ENCODE results near the gene NRSN2. TPM values are rescaled to one million over a fixed set of nuclear protein-coding genes. Genes with fewer than 3 reads are reported as not detected.

Gene NRSN2
- total RNA-seq, 1 experiment from 2014 or later, result 1.9 TPM

DNA sequence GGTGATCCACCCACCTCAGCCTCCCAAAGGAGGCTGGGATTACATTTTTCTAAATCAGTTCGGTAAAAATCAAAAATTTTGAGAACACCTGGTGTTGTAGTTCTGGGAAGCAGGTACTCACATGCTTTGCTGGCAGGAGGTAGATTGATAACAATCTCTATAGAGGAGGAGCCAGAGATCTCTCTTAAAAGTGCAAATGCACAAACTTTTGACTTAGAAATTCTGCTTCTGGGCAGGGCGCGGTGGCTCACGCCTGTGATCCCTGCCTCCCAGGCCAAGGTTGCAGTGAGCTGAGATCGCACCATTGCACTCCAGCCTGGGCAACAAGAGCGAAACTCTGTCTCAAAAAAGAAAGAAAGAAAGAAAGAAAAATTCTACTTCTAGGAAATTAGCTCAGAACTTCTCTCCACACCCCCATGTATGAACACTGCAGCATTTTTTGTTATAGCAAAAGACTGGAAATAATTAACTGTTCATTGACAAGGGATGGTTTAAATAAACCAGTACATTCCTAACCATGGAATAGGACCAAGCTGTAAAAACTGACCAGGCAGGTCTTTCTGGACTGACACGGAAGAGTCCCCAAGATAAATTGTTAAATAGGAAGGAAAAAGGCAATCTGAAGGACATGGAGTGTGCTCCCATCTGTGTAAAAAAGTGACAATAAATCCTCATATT lies 19.3 kb downstream of the NRSN2 start:
- Histone ChIP-seq H3K4me1 (ENCODE audit: control insufficient read depth in 1 of 2, insufficient read depth in 2 of 2, low read length in 2 of 2) (peaks cover 80% of the 10 kb centered on the region in 2 experiments), H2AFZ (ENCODE audit: low read depth, low read length, poor library complexity, severe bottlenecking) (peak overlapping the region; percentile 86), H3K27ac (ENCODE audit: low read depth, low read length) (peak overlapping the region; percentile 55), H3K36me3 (ENCODE audit: control insufficient read depth in 1 of 2, insufficient read depth in 2 of 2, low read length in 2 of 2) (no peaks in the 10 kb centered on the region), H4K20me1 (ENCODE audit: insufficient read depth) (no peaks in the 10 kb centered on the region), H3K9ac (ENCODE audit: low read length) (peak overlapping the region; percentile 30), H3K79me2 (ENCODE audit: insufficient read depth, low read length) (no peaks in the 10 kb centered on the region), H3K4me2 (ENCODE audit: low read length) (peak overlapping the region; percentile 55), H3K9me2 (ENCODE audit: insufficient read depth) (no peaks in the 10 kb centered on the region), H3K27me3 (ENCODE audit: insufficient read depth, low read length) (no peaks in the 10 kb centered on the region), H3K4me3 (replicated peaks in 1 of 2; ENCODE audit: low read depth in 1 of 2, low read length in 2 of 2) (no peak overlapping the region), H3K9me3 (ENCODE audit: control insufficient read depth in 1 of 2, insufficient read depth in 1 of 2, low read depth in 1 of 2, low read length in 2 of 2) (no peaks in the 10 kb centered on the region)
- DNase-seq (ENCODE audit: low read depth, low spot score) (no peak), ATAC-seq (no peak)
- ChIA-PET RAD21 (ENCODE audit: low non-redundant PET in 1 of 2, low total read pairs in 2 of 2, uncharacterized antibody in 2 of 2, unreplicated experiment in 2 of 2) (no interaction called here), CTCF (no interaction called here), POLR2A (interaction anchor here (1.1 to 29.0 kb wide), 6 partner anchors 10 to 178 kb away, joined by 4 to 779 read pairs (median 7); partner anchors contain the start of genes CSNK2A1, RBCK1 and TRIB3)
- intact Hi-C loops (cut with micrococcal nuclease), result no loop called here
- TF ChIP-seq SIN3A (IDR thresholded peaks at IDR 0.05; ENCODE audit: low read depth) (no peak), EGR1 (IDR thresholded peaks at IDR 0.05; ENCODE audit: low read depth) (no peak), SP1 (IDR thresholded peaks at IDR 0.05; ENCODE audit: low read depth) (no peak), EZH2 (IDR thresholded peaks at IDR 0.05) (no peak), SRF (IDR thresholded peaks at IDR 0.05; ENCODE audit: low read depth) (no peak), CEBPB (IDR thresholded peaks at IDR 0.05; ENCODE audit: low read depth) (no peak), CBX3 (IDR thresholded peaks at IDR 0.05; ENCODE audit: low read depth) (no peak), POLR2AphosphoS5 (IDR thresholded peaks at IDR 0.05; ENCODE audit: low read depth, low read length) (no peak), ELF1 (IDR thresholded peaks at IDR 0.05; ENCODE audit: borderline replicate concordance, low read depth) (no peak)
- TF ChIP-seq, protein P1, sequence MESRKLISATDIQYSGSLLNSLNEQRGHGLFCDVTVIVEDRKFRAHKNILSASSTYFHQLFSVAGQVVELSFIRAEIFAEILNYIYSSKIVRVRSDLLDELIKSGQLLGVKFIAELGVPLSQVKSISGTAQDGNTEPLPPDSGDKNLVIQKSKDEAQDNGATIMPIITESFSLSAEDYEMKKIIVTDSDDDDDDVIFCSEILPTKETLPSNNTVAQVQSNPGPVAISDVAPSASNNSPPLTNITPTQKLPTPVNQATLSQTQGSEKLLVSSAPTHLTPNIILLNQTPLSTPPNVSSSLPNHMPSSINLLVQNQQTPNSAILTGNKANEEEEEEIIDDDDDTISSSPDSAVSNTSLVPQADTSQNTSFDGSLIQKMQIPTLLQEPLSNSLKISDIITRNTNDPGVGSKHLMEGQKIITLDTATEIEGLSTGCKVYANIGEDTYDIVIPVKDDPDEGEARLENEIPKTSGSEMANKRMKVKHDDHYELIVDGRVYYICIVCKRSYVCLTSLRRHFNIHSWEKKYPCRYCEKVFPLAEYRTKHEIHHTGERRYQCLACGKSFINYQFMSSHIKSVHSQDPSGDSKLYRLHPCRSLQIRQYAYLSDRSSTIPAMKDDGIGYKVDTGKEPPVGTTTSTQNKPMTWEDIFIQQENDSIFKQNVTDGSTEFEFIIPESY (IDR thresholded peaks at IDR 0.05; ENCODE audit: extremely low read depth, insufficient replicate concordance, low read length), result no peak
- TF ChIP-seq, protein P2, sequence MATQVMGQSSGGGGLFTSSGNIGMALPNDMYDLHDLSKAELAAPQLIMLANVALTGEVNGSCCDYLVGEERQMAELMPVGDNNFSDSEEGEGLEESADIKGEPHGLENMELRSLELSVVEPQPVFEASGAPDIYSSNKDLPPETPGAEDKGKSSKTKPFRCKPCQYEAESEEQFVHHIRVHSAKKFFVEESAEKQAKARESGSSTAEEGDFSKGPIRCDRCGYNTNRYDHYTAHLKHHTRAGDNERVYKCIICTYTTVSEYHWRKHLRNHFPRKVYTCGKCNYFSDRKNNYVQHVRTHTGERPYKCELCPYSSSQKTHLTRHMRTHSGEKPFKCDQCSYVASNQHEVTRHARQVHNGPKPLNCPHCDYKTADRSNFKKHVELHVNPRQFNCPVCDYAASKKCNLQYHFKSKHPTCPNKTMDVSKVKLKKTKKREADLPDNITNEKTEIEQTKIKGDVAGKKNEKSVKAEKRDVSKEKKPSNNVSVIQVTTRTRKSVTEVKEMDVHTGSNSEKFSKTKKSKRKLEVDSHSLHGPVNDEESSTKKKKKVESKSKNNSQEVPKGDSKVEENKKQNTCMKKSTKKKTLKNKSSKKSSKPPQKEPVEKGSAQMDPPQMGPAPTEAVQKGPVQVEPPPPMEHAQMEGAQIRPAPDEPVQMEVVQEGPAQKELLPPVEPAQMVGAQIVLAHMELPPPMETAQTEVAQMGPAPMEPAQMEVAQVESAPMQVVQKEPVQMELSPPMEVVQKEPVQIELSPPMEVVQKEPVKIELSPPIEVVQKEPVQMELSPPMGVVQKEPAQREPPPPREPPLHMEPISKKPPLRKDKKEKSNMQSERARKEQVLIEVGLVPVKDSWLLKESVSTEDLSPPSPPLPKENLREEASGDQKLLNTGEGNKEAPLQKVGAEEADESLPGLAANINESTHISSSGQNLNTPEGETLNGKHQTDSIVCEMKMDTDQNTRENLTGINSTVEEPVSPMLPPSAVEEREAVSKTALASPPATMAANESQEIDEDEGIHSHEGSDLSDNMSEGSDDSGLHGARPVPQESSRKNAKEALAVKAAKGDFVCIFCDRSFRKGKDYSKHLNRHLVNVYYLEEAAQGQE (IDR thresholded peaks at IDR 0.05; ENCODE audit: low read depth), result no peak
- TF ChIP-seq, protein P3, sequence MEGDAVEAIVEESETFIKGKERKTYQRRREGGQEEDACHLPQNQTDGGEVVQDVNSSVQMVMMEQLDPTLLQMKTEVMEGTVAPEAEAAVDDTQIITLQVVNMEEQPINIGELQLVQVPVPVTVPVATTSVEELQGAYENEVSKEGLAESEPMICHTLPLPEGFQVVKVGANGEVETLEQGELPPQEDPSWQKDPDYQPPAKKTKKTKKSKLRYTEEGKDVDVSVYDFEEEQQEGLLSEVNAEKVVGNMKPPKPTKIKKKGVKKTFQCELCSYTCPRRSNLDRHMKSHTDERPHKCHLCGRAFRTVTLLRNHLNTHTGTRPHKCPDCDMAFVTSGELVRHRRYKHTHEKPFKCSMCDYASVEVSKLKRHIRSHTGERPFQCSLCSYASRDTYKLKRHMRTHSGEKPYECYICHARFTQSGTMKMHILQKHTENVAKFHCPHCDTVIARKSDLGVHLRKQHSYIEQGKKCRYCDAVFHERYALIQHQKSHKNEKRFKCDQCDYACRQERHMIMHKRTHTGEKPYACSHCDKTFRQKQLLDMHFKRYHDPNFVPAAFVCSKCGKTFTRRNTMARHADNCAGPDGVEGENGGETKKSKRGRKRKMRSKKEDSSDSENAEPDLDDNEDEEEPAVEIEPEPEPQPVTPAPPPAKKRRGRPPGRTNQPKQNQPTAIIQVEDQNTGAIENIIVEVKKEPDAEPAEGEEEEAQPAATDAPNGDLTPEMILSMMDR (IDR thresholded peaks at IDR 0.05 in 2 of 3, conservative IDR thresholded peaks at IDR 0.05 in 1 of 3; ENCODE audit: borderline replicate concordance in 1 of 3, insufficient read depth in 1 of 3, low read depth in 2 of 3, low read length in 2 of 3), result no peak
- no TSS peak for BruUV-seq (replicated peaks)
